Measurements from ENCODE around the gene NTN5.

- TF ChIP-seq BMI1 (IDR thresholded peaks at IDR 0.05; ENCODE audit: low read length): no peak
- no peak for TF ChIP-seq MAX (CRISPR knock-in tag; IDR thresholded peaks at IDR 0.05)
- TF ChIP-seq POLR2A (conservative IDR thresholded peaks at IDR 0.05): no peak
- TF ChIP-seq MYC (IDR thresholded peaks at IDR 0.05; ENCODE audit: low read depth, low read length): no peak
- TF ChIP-seq MYC (CRISPR knock-in tag; IDR thresholded peaks at IDR 0.05; ENCODE audit: borderline replicate concordance, low read depth): no peak
- no peak for TF ChIP-seq USF2 (CRISPR knock-in tag; IDR thresholded peaks at IDR 0.05)
- TF ChIP-seq ETS2 (tag; IDR thresholded peaks at IDR 0.05; ENCODE audit: borderline replicate concordance, poor library complexity, severe bottlenecking): no peak
- TF ChIP-seq HDGF (IDR thresholded peaks at IDR 0.05): no peak
- TF ChIP-seq CREB5 (CRISPR knock-in tag; IDR thresholded peaks at IDR 0.05): no peak
- no peak for TF ChIP-seq NCOA1 (IDR thresholded peaks at IDR 0.05; ENCODE audit: low read depth)
- no peak for TF ChIP-seq NFYB (IDR thresholded peaks at IDR 0.05; ENCODE audit: extremely low read depth, insufficient read length)
- TF ChIP-seq NCOA2 (IDR thresholded peaks at IDR 0.05; ENCODE audit: partially characterized antibody in 2 of 2): no peak
- no peak for TF ChIP-seq ZNF586 (CRISPR knock-in tag; conservative IDR thresholded peaks at IDR 0.05)
- no peak for TF ChIP-seq POLR2B (IDR thresholded peaks at IDR 0.05; ENCODE audit: low read depth, partially characterized antibody)
These were observed 14.3 kb downstream of the NTN5 start for GRCh38 chr19:48658483-48658882.
